Measurements from ENCODE around the gene ARHGAP21. TPM values are rescaled to one million over a fixed set of nuclear protein-coding genes. Genes with fewer than 3 reads are reported as not detected.
A peak's percentile ranks its signal among the peaks of the same experiment; 100 is the strongest.

Gene ARHGAP21
- total and polyA plus RNA-seq, 9 of the 15 experiments (the other 6 are each of a cell fraction or from before 2014, with no cell fraction given) = 13.6 to 145 (median 60.8) TPM

- no peak for TF ChIP-seq ARID4B (CRISPR knock-in tag; IDR thresholded peaks at IDR 0.05)
- TF ChIP-seq MTA2 (IDR thresholded peaks at IDR 0.05; ENCODE audit: low read depth) = 0 out of 2 replicates have a peak, but pooled peaks have one; percentile 24
- TF ChIP-seq RAD21 (CRISPR knock-in tag; conservative IDR thresholded peaks at IDR 0.05 in 1 of 2, IDR thresholded peaks at IDR 0.05 in 1 of 2) = peak in 1 of 2 experiments; percentile 13; a peak in 1 of 4 replicates
- no peak for TF ChIP-seq MYBL2 (IDR thresholded peaks at IDR 0.05; ENCODE audit: low read depth)
- TF ChIP-seq MYBL2 (CRISPR knock-in tag; IDR thresholded peaks at IDR 0.05; ENCODE audit: borderline replicate concordance) = no peak
- TF ChIP-seq ZNF398 (CRISPR knock-in tag; IDR thresholded peaks at IDR 0.05) = no peak
- no peak for TF ChIP-seq ZNF395 (CRISPR knock-in tag; IDR thresholded peaks at IDR 0.05)
- TF ChIP-seq ZNF561 (CRISPR knock-in tag; conservative IDR thresholded peaks at IDR 0.05) = no peak
- TF ChIP-seq MECOM (CRISPR knock-in tag; IDR thresholded peaks at IDR 0.05) = no peak
- peak; percentile 50 for TF ChIP-seq SMARCA4 (IDR thresholded peaks at IDR 0.05)
- no peak for TF ChIP-seq SRF (CRISPR knock-in tag; IDR thresholded peaks at IDR 0.05)
- TF ChIP-seq ZBTB8A (IDR thresholded peaks at IDR 0.05; ENCODE audit: partially characterized antibody) = no peak
- no peak for TF ChIP-seq TSHZ1 (CRISPR knock-in tag; IDR thresholded peaks at IDR 0.05)
- peak; percentile 15; the same call in 1 of the 2 replicates for TF ChIP-seq SMARCE1 (IDR thresholded peaks at IDR 0.05)
- TF ChIP-seq GATA2 (CRISPR knock-in tag; IDR thresholded peaks at IDR 0.05) = no peak
These were observed 149.0 kb downstream of the ARHGAP21 start (continued) for GRCh38 chr10:24574578-24575155.
